Heart left ventricle (tissue), 16 donors: ENCODE results near the gene TEX2. TPM values are rescaled to one million over a fixed set of nuclear protein-coding genes. Genes with fewer than 3 reads are reported as not detected.

Source experiments
- ATAC-seq, 4 donors: fragments of 200-7000 bp; cut with Tn5 transposase; one replicate each; pipeline ENCODE4 v1.9.1; 2020 to 2022; ENCODE audit warnings: moderate library complexity in 4 of 4, mild to moderate bottlenecking in 3 of 4, moderate number of reproducible peaks in 1 of 4
- DNase-seq, 5 donors: peaks; one replicate each; pipeline ENCODE4 v3.0.0-alpha.2; 2020
- H3K27ac ChIP-seq, 12 donors: fragments of 200-600 bp; sonication (generic) in 4 of 12; one replicate each; pipeline versions ENCODE4 v1.5.0 to v1.8.0; 2016 to 2022; ENCODE audit warnings: mild to moderate bottlenecking in 2 of 12
- H3K27me3 ChIP-seq, 9 donors: fragments of 200-600 bp; sonication (generic) in 2 of 9; one replicate each; pipeline versions ENCODE4 v1.5.1 to v1.8.0; 2016 to 2022; ENCODE audit warnings: mild to moderate bottlenecking in 3 of 9
- H3K36me3 ChIP-seq, 9 donors: fragments of 200-600 bp; sonication (generic) in 2 of 9; one replicate each; pipeline versions ENCODE4 v1.5.0 to v1.8.0; 2018 to 2022; ENCODE audit warnings: mild to moderate bottlenecking in 2 of 9
- H3K4me1 ChIP-seq, 12 donors: fragments of 200-600 bp; sonication (generic) in 4 of 12; one replicate each; pipeline versions ENCODE4 v1.5.0 to v1.8.0; 2016 to 2022; ENCODE audit warnings: mild to moderate bottlenecking in 3 of 12
- H3K4me3 ChIP-seq, 12 donors: fragments of 200-600 bp; sonication (generic) in 4 of 12; one replicate each; pipeline versions ENCODE4 v1.5.0 to v1.8.0; 2017 to 2022; ENCODE audit warnings: mild to moderate bottlenecking in 9 of 12, moderate library complexity in 4 of 12
- H3K9me3 ChIP-seq, 12 donors: fragments of 200-600 bp; sonication (generic) in 4 of 12; one replicate each; pipeline versions ENCODE4 v1.5.0 to v1.8.0; 2016 to 2022; ENCODE audit warnings: mild to moderate bottlenecking in 1 of 12
- POLR2A ChIP-seq, 2 donors: fragments of 450-650 bp; IDR thresholded peaks; one replicate each; pipeline ENCODE4 v1.6.1; 2017; ENCODE audit warnings: antibody characterized with exemption in 2 of 2, mild to moderate bottlenecking in 2 of 2, moderate library complexity in 2 of 2
- WGBS, 4 donors: extraction: QIAGEN DNeasy Blood & Tissue Kit in 2 of 4; methylation state at CpG; one replicate each; pipeline versions ENCODE4 v1.1.5 to v1.1.7; 2013 to 2018; 5-methylcytosine and 5-hydroxymethylcytosine counted together
- intact Hi-C, 10 donors: fragments of 100-400 bp; cut with DNase I; formaldehyde crosslinking; loops; one replicate each; pipeline versions ENCODE4 v1.11.1 to v1.14.2; 2022
- polyA plus RNA-seq, 2 donors: library from polyadenylated mRNA; stranded (reverse); fragments of 200-250 nt; gene quantifications; one replicate each; pipeline ENCODE4 v1.2.3, GENCODE V29; 2013
- total RNA-seq, 9 donors: library from RNA; depleted of rRNA in 2 of 9; stranded (reverse); fragments of >200 nt in 2 of 9; fragmentation: NEBNext Ultra II Directional in 3 of 9; extraction: Animal tissue kit (Norgen Biotek cat#: 25700) in 3 of 9; gene quantifications; one replicate each; pipeline versions ENCODE4 v1.1.0 to v1.2.4, GENCODE V29; 2016 to 2023
- TF ChIP-seq, protein P1 (sequence below), 12 donors: fragments of 200-600 bp; sonication (generic) in 4 of 12; IDR thresholded peaks; one replicate each; pipeline versions ENCODE4 v1.5.0 to v1.8.0; 2018 to 2022; ENCODE audit warnings: antibody characterized with exemption in 12 of 12, mild to moderate bottlenecking in 5 of 12
- donor health status: ischemic (EF 13 %, LVEDD 7.1; RV severe dilation, severe dysfunction).
- donor health status: healthy with polysubstance abuse.
- donor health status: DM: no; HTN: yes; CAD: no.
- donor health status: DM: no; HTN: no; CAD: no.
- donor health status: ischemic (EF 25% LVEDD 6.9; RV normal size, moderate dysfunction).
- donor health status: ischemic (EF 25% LVEDD 5.7; RV mildly dilated, moderate dysfunction).
- donor health status: healthy.
- donor health status: DM: yes; HTN: yes; CAD: no.
- donor health status: ischemic (EF 35%, LVEDD 5.7; RV mildly dilated, moderate dysfunction).
- donor health status: nonischemic (EF 11% LVEDD 7.7; RV severe dilation, severe dysfunction).
- donor health status: DM: yes; HTN: yes; CAD: no.
- donor health status: PGD.
- donor health status: ischemic (EF 29% LVEDD 5.4; RV normal size, mild dysfunction).
- donor health status: nonischemic (EF 23%, LVEDD 6.1; RV moderate dilation, normal function).

Gene TEX2
- total and polyA plus RNA-seq, 11 donors: 16.8 to 55.8 (median 50.5) TPM

DNA sequence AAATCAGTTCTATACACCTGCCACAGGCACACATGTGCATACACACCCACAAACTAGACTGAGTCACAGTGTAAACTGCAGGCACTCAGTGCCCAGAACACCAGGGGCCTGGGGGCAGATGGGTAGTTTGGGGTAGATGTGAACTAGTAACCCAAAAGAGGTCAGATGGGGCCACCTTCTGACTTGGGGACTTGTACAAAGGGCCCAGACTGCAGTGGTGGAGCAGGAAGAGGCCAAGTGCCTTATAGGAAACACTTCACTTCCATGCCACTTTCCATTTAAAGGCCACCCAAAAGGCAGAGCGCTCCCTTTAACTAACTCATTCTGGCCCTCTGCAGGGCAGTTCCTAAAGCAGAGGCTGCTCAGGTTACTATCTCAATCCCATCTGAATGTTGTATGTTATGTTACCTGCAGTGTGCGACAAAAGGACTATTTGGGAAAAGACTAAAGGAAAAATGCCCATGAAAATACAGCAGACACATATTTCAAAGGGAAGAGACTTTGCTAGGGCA lies 105.3 kb downstream of the TEX2 start:
- peak overlapping the region in 11 of 12 donors; percentile 22 to 97 (median 93) for H3K27ac ChIP-seq
- H3K36me3 ChIP-seq: peaks cover 0 to 29% (median 11%) of the 10 kb centered on the region in 9 donors
- TF ChIP-seq POLR2A (IDR thresholded peaks at IDR 0.05): no peak
- TF ChIP-seq, protein P1, sequence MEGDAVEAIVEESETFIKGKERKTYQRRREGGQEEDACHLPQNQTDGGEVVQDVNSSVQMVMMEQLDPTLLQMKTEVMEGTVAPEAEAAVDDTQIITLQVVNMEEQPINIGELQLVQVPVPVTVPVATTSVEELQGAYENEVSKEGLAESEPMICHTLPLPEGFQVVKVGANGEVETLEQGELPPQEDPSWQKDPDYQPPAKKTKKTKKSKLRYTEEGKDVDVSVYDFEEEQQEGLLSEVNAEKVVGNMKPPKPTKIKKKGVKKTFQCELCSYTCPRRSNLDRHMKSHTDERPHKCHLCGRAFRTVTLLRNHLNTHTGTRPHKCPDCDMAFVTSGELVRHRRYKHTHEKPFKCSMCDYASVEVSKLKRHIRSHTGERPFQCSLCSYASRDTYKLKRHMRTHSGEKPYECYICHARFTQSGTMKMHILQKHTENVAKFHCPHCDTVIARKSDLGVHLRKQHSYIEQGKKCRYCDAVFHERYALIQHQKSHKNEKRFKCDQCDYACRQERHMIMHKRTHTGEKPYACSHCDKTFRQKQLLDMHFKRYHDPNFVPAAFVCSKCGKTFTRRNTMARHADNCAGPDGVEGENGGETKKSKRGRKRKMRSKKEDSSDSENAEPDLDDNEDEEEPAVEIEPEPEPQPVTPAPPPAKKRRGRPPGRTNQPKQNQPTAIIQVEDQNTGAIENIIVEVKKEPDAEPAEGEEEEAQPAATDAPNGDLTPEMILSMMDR (IDR thresholded peaks at IDR 0.05): no peak
- WGBS, 4 donors: 78 to 89% (median 87%) methylated on average over 2 of the region's 2 CpGs
- no peak for ATAC-seq
- no peak overlapping the region for H3K4me3 ChIP-seq
- no peaks in the 10 kb centered on the region for H3K27me3 ChIP-seq
- DNase-seq: no peak
- H3K4me1 ChIP-seq: peaks cover 27 to 75% (median 61%) of the 10 kb centered on the region in 12 donors
- intact Hi-C loops: loop anchor here in 3 of 10 donors (5.0 to 10.0 kb wide), 4 partner anchors 47 to 347 kb away; partner anchors contain the start of genes CEP95 (in 1 of the 3), DDX5 (in 1 of the 3) and TEX2 (in 1 of the 3)
- H3K9me3 ChIP-seq: no peaks in the 10 kb centered on the region

DNA sequence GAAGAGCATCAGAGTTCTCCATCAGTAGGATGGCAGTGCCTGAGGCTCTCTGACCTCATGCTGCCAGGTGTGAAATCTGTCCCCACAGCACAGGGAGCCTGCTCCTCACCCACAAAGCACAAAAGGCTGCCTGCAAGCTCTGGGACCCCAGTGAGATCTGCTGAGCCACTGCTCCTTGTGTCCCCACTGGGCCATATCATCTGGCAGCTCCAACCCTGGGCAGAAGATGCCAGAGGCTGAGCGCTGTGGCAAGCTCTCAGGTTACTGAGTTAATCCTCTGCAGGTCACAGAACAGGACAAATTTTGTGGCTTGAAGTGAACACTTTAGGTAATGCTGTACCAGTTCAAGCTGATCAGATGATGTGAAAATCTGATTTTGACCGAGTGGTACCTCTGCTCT lies 106.4 kb downstream of the TEX2 start:
- H3K4me1 ChIP-seq: peaks cover 34 to 80% (median 70%) of the 10 kb centered on the region in 12 donors
- intact Hi-C loops: loop anchor here in 3 of 10 donors (5.0 to 10.0 kb wide), 4 partner anchors 48 to 348 kb away; partner anchors contain the start of genes CEP95 (in 1 of the 3), DDX5 (in 1 of the 3) and TEX2 (in 1 of the 3)

DNA sequence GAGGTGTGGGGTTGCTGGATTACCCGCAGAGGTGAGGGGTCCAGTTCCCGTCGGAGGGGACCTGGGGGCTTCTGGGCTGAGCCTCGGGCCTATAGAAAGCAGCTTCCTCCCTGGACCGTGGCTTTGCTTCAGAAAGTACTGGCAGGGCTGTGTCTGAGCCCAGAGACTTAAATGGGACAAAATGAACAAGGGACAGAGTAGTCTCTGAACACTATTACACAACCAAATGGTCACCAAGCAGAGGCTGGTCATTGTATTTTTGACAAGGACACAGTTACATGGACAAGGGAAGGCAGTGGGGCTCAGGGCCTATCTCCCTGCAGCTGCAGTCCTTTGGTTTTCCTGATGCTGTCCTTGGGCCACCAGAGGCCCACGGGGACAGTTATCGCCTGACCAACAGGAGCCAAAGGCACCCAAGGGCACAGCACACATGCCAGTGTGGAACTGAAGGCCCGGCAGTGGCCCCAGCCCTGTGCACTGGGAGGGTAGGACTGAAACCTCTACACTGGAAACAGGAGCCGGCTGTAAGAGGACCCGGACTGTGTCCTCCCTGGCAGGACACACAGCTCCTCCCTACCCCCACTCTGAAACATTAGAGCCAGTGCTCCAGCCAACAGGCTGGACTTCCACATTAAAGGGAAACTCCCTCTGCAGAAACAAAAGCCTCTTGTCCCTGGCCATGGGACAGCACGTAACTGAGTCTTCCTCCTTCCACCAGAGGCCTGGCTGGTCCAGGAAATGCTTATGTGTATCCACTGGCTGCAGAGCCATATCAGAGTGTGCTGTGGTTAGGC lies 107.1 kb downstream of the TEX2 start:
- ATAC-seq (peak; percentile 89 to 95 (median 93)), DNase-seq (peak; percentile 72 to 89 (median 84))
- H3K27ac ChIP-seq: peak overlapping the region; percentile 87 to 97 (median 93)
- 21 to 33% (median 28%) methylated on average over 10 to 11 of the region's 11 CpGs for WGBS, 4 donors
- peak in 1 of 2 donors; percentile 46 for TF ChIP-seq POLR2A (IDR thresholded peaks at IDR 0.05)
- TF ChIP-seq, protein P1 (IDR thresholded peaks at IDR 0.05): peak in 3 of 12 donors; percentile 11 to 23 (median 19)
- intact Hi-C loops: loop anchor here in 4 of 10 donors (1.0 to 10.0 kb wide), 5 partner anchors 49 to 349 kb away; partner anchors contain the start of genes TEX2 (in 2 of the 4), CEP95 (in 1 of the 4) and DDX5 (in 1 of the 4)
- H3K4me1 ChIP-seq: peaks cover 34 to 86% (median 76%) of the 10 kb centered on the region in 12 donors
- H3K36me3 ChIP-seq: peaks cover 0 to 32% (median 12%) of the 10 kb centered on the region in 9 donors
- H3K9me3 ChIP-seq: no peaks in the 10 kb centered on the region
- H3K27me3 ChIP-seq: no peaks in the 10 kb centered on the region
- peak overlapping the region in 2 of 12 donors; percentile 25 to 35 for H3K4me3 ChIP-seq

More for the DNA sequence above, 106.4 kb downstream of the TEX2 start:
- TF ChIP-seq, protein P1 (IDR thresholded peaks at IDR 0.05): no peak
- no peak for TF ChIP-seq POLR2A (IDR thresholded peaks at IDR 0.05)
- DNase-seq (peak in 1 of 5 donors; percentile 54), ATAC-seq (peak in 3 of 4 donors; percentile 7 to 15 (median 12))
- peaks cover 0 to 29% (median 11%) of the 10 kb centered on the region in 9 donors for H3K36me3 ChIP-seq
- H3K27me3 ChIP-seq: no peaks in the 10 kb centered on the region
- no peaks in the 10 kb centered on the region for H3K9me3 ChIP-seq
- WGBS, 4 donors: 67 to 100% (median 71%) methylated on average over 1 to 2 of the region's 2 CpGs
- no peak overlapping the region for H3K4me3 ChIP-seq
- peak overlapping the region; percentile 87 to 97 (median 93) for H3K27ac ChIP-seq
